WTC11 (cell line): ENCODE measurements around the gene PTK6. TPM values are rescaled to one million over a fixed set of nuclear protein-coding genes. Genes with fewer than 3 reads are reported as not detected.
"Not testable (repeated sequence)": the region's sequence is repeated elsewhere in the genome, so short reads cannot be mapped to it uniquely, and the experiment has no call there.

ENCODE experiments used
- ATAC-seq: fragments of 200-7000 bp; cut with Tn5 transposase; 2 replicates; pipeline ENCODE4 v1.10.0; 2021; ENCODE audit warnings: mild to moderate bottlenecking, moderate library complexity
- CTCF ChIA-PET: fragments of 300-600 bp; sonication (Branson Sonifier 250); formaldehyde crosslinking; loops from one replicate; lab custom pipeline; 2021; ENCODE audit warnings: antibody characterized with exemption; lab: Charles Lee
- POLR2A ChIA-PET: fragments of 350-600 bp; sonication (Branson Sonifier 250); formaldehyde crosslinking; loops from one replicate; lab custom pipeline; 2021; ENCODE audit warnings: antibody characterized with exemption; lab: Charles Lee
- DNase-seq: peaks from one replicate; pipeline ENCODE4 v3.0.0; 2021; ENCODE audit warnings: low spot score
- H3K27ac Mint-ChIP-seq: 2 replicates; pipeline ENCODE4 v1.8.0; 2021; ENCODE audit warnings: mixed read lengths
- H3K27me3 Mint-ChIP-seq: 2 replicates; pipeline ENCODE4 v1.8.0; 2021; ENCODE audit warnings: low read depth, mild to moderate bottlenecking, moderate library complexity, mixed read lengths
- H3K36me3 Mint-ChIP-seq: 2 replicates; pipeline ENCODE4 v1.8.0; 2021; ENCODE audit warnings: mixed read lengths
- H3K4me1 Mint-ChIP-seq: 2 replicates; pipeline ENCODE4 v1.8.0; 2022; ENCODE audit warnings: mixed read lengths
- H3K4me3 Mint-ChIP-seq: 2 replicates; pipeline ENCODE4 v1.8.0; 2021; ENCODE audit warnings: mild to moderate bottlenecking, moderate library complexity, mixed read lengths
- H3K9me3 Mint-ChIP-seq: 2 replicates; pipeline ENCODE4 v1.8.0; 2021; ENCODE audit warnings: mixed read lengths
- GTF2I ChIP-seq: fragments of 250-450 bp; sonication (Bioruptor Pico); conservative IDR thresholded peaks from 2 replicates; pipeline ENCODE4 v1.4.0; 2021; ENCODE audit warnings: mild to moderate bottlenecking
- JAZF1 ChIP-seq: fragments of 250-450 bp; sonication (Bioruptor Pico); IDR thresholded peaks from 2 replicates; pipeline ENCODE4 v1.9.0; 2021; ENCODE audit warnings: moderate library complexity, mild to moderate bottlenecking, inconsistent platforms
- RORB ChIP-seq: fragments of 250-450 bp; sonication (Bioruptor Pico); IDR thresholded peaks from 2 replicates; pipeline ENCODE4 v1.9.0; 2021; ENCODE audit warnings: mild to moderate bottlenecking
- TEAD1 ChIP-seq: sonication (generic); formaldehyde crosslinking; IDR thresholded peaks from 2 replicates; pipeline ENCODE4 v1.8.0; 2022; ENCODE audit warnings: mild to moderate bottlenecking, missing genetic modification reagents
- ZNF396 ChIP-seq: fragments of 250-450 bp; sonication (Bioruptor Pico); IDR thresholded peaks from 2 replicates; pipeline ENCODE4 v1.8.0; 2021; ENCODE audit warnings: mild to moderate bottlenecking, moderate library complexity, borderline replicate concordance
- ZNF423 ChIP-seq: fragments of 250-450 bp; sonication (Bioruptor Pico); IDR thresholded peaks from 2 replicates; pipeline ENCODE4 v2.1.2; 2022; ENCODE audit warnings: mild to moderate bottlenecking, moderate library complexity
- total RNA-seq: library from RNA; stranded (reverse); gene quantifications from 3 replicates; pipeline ENCODE4 v1.2.3, GENCODE V29; 2021
- TF ChIP-seq, protein P1 (sequence below): fragments of 250-450 bp; sonication (Bioruptor Pico); IDR thresholded peaks from 2 replicates; pipeline ENCODE4 v1.9.0; 2021; ENCODE audit warnings: mild to moderate bottlenecking
- TF ChIP-seq, protein P2 (sequence below): sonication (generic); formaldehyde crosslinking; IDR thresholded peaks from 2 replicates; pipeline ENCODE4 v1.8.1; 2022; ENCODE audit warnings: missing genetic modification reagents, borderline replicate concordance
- TF ChIP-seq, protein P3 (sequence below): sonication (generic); formaldehyde crosslinking; conservative IDR thresholded peaks from 2 replicates; pipeline ENCODE4 v1.8.1; 2022; ENCODE audit warnings: mild to moderate bottlenecking, missing genetic modification reagents
- TF ChIP-seq, protein P4 (sequence below): fragments of 250-450 bp; sonication (Bioruptor Pico); IDR thresholded peaks from 2 replicates; pipeline ENCODE4 v2.1.2; 2022; ENCODE audit warnings: mild to moderate bottlenecking, moderate library complexity
- TF ChIP-seq, protein P5 (sequence below): sonication (generic); formaldehyde crosslinking; IDR thresholded peaks from 2 replicates; pipeline ENCODE4 v1.8.1; 2023; ENCODE audit warnings: mild to moderate bottlenecking, missing genetic modification reagents, borderline replicate concordance

Gene PTK6
- total RNA-seq, 1 experiment from 2014 or later = 0.22 TPM

DNA sequence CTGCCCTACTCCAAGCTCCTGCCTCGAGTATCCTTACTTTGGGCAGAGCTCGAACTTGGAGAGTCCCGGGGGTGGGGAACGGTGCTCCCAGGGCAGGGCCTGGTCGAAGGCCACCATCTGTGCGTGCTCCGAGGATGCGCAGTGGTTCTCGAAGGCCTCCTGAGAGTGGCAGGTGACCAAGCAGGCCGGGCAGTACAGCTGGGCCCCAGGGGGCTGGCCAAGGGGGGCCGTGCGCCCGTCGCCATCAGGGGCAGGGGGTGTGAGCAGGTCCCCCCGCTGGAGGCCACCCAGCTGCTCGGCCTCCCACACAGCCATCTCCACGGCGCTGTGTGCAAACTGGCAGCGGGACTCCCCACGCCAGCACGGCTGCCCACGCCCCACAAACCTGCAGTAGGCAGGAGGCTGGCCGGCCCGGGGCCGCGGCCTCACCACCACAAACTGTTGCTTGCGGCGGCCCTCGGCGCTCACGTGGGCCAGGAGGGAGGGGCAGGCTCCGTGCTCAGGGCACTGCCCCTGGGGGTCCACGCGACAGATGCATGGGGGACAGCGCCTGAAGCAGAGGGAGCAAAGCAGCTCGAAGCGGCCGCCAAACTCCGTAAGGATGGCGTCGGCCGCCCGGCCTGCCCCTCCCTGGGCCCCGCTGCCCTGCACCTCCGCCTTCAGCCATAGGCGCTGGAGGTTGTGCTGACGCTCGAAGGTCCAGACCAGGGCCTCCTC lies 35.1 kb upstream of the PTK6 start (continued):
- TF ChIP-seq, protein P1, sequence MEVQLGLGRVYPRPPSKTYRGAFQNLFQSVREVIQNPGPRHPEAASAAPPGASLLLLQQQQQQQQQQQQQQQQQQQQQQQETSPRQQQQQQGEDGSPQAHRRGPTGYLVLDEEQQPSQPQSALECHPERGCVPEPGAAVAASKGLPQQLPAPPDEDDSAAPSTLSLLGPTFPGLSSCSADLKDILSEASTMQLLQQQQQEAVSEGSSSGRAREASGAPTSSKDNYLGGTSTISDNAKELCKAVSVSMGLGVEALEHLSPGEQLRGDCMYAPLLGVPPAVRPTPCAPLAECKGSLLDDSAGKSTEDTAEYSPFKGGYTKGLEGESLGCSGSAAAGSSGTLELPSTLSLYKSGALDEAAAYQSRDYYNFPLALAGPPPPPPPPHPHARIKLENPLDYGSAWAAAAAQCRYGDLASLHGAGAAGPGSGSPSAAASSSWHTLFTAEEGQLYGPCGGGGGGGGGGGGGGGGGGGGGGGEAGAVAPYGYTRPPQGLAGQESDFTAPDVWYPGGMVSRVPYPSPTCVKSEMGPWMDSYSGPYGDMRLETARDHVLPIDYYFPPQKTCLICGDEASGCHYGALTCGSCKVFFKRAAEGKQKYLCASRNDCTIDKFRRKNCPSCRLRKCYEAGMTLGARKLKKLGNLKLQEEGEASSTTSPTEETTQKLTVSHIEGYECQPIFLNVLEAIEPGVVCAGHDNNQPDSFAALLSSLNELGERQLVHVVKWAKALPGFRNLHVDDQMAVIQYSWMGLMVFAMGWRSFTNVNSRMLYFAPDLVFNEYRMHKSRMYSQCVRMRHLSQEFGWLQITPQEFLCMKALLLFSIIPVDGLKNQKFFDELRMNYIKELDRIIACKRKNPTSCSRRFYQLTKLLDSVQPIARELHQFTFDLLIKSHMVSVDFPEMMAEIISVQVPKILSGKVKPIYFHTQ = no peak
- TF ChIP-seq, protein P2, sequence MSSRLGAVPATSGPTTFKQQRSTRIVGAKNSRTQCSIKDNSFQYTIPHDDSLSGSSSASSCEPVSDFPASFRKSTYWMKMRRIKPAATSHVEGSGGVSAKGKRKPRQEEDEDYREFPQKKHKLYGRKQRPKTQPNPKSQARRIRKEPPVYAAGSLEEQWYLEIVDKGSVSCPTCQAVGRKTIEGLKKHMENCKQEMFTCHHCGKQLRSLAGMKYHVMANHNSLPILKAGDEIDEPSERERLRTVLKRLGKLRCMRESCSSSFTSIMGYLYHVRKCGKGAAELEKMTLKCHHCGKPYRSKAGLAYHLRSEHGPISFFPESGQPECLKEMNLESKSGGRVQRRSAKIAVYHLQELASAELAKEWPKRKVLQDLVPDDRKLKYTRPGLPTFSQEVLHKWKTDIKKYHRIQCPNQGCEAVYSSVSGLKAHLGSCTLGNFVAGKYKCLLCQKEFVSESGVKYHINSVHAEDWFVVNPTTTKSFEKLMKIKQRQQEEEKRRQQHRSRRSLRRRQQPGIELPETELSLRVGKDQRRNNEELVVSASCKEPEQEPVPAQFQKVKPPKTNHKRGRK (CRISPR knock-in tag) = no peak

DNA sequence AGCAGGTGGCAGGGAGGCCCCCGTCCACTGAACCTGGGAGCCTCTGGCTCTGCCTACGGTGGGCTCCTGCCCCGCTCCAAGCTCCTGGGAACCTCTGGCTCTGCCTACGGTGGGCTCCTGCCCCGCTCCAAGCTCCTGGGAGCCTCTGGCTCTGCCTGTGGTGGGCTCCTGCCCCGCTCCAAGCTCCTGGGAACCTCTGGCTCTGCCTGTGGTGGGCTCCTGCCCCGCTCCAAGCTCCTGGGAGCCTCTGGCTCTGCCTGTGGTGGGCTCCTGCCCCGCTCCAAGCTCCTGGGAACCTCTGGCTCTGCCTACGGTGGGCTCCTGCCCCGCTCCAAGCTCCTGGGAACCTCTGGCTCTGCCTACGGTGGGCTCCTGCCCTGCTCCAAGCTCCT lies 33.9 kb upstream of the PTK6 start:
- H3K9me3 Mint-ChIP-seq, H3K36me3 Mint-ChIP-seq, H3K27ac Mint-ChIP-seq, H3K4me1 Mint-ChIP-seq, DNase-seq, ATAC-seq, H3K27me3 Mint-ChIP-seq, H3K4me3 Mint-ChIP-seq: not testable (repeated sequence)
- ChIA-PET CTCF (interaction anchor here (0.7 to 1.2 kb wide), 2 partner anchors 16 to 204 kb away, joined by 3 read pairs; no protein-coding TSS in a partner anchor), POLR2A (interaction anchor here (0.7 kb wide), 1 partner anchor 112 kb away, joined by 3 read pairs; no protein-coding TSS in a partner anchor)

DNA sequence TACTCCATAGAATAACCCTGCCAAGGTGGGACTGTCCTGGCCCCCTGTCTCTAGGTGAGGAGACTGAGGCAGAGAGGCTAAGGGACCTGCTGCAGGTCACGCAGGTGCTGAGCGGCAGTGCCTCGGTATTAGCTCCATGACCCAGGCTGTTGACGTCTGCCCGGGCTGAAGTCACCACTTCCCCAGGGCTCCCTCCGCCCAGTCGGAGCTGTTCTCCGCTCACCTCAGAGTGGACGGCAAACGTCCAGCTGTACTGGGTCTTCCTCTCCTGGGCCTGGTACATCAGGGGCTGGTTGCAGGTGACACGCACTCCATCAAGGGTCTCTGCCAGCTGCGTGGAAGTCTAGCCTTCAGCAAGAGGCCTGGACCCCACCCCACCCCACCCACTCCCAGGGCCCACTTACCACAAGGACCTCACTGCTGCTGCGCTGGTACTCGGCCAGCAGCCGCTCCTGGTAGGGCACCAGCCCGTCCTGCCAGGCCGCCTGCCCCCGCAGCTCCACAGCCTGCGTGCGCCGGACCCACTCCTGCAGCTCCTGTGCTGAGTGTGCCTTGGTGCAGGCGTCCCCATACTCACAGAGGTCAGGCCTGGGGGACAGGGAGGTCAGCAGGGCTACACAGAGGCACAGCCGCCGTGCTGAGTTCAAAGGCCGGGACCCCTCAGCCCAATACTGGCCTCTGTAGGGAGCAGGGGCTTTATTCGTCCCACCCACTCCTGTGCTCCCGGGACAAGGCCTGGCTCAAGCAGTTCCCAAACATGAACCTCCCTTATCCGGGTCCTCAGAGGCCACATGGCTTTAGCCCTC lies 33.3 kb upstream of the PTK6 start:
- Mint-ChIP-seq H3K36me3 (no peaks in the 10 kb centered on the region), H3K9me3 (no peaks in the 10 kb centered on the region), H3K27ac (no peak overlapping the region), H3K4me1 (no peaks in the 10 kb centered on the region), H3K4me3 (no peak overlapping the region)
- ChIA-PET POLR2A (no interaction called here), CTCF (interaction anchor here (1.2 to 1.8 kb wide), 2 partner anchors 32 to 205 kb away, joined by 3 to 5 read pairs; no protein-coding TSS in a partner anchor)
- ATAC-seq (no peak), DNase-seq (no peak)
- TF ChIP-seq ZNF423 (CRISPR knock-in tag) = no peak
- no peak for TF ChIP-seq RORB
- TF ChIP-seq ZNF396 (CRISPR knock-in tag) = no peak
- TF ChIP-seq, protein P3, sequence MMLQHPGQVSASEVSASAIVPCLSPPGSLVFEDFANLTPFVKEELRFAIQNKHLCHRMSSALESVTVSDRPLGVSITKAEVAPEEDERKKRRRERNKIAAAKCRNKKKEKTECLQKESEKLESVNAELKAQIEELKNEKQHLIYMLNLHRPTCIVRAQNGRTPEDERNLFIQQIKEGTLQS (CRISPR knock-in tag) = no peak
- TF ChIP-seq, protein P4, sequence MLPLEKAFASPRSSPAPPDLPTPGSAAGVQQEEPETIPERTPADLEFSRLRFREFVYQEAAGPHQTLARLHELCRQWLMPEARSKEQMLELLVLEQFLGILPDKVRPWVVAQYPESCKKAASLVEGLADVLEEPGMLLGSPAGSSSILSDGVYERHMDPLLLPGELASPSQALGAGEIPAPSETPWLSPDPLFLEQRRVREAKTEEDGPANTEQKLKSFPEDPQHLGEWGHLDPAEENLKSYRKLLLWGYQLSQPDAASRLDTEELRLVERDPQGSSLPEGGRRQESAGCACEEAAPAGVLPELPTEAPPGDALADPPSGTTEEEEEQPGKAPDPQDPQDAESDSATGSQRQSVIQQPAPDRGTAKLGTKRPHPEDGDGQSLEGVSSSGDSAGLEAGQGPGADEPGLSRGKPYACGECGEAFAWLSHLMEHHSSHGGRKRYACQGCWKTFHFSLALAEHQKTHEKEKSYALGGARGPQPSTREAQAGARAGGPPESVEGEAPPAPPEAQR = no peak
- TF ChIP-seq, all 79 proteins: peak for 0
- no peaks in the 10 kb centered on the region for H3K27me3 Mint-ChIP-seq

DNA sequence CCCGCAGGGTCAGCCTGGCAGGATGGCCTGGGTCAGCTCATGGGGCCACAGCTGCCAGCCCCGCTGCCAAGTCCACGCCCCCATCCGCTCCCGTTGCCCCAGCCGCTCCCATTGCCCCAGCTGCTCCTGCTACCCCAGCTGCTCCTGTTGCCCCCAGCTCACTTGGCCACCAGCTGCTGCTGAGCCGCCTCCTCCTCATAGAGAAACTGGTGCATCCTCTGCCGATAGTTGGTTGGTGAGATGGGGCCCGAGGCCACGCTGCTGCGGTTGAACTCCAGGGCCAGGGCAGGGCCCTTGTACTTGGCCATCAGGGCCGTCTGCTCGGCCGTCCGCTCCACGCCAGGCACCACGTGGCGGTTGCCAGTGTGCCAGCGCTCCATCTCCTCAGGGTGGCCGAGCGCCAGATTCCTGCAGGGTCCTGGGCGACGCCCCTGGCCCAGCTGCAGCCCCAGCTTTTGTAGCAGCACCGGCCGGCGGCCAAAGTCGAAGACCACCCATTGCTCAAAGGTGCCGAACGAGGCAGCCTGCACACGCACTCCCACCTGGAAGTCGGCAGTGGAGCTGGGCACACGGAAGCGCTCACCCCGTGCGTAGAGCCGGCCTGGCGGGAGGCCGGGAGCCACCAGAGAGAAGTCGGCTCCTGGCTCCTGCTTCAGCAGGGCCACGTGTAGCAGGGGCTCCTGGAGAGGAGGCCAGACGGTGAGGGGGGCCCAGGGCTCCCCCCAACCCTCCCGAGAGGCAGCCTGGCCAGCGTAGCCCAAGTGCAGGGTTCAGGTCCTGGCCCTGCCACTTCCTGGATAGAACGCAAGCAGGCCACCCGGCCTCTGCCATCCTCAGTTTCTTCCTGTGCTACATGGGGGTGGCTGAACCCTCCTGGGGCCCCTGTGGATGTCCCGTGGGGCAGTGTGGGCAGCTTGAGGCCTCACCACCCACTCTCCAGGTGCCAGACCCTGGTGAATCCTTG lies 32.1 kb upstream of the PTK6 start:
- no peak overlapping the region for H3K4me3 Mint-ChIP-seq
- POLR2A ChIA-PET = no interaction called here
- no peaks in the 10 kb centered on the region for H3K27me3 Mint-ChIP-seq
- TF ChIP-seq JAZF1 (CRISPR knock-in tag) (no peak), TEAD1 (no peak), GTF2I (no peak)
- TF ChIP-seq, protein P5, sequence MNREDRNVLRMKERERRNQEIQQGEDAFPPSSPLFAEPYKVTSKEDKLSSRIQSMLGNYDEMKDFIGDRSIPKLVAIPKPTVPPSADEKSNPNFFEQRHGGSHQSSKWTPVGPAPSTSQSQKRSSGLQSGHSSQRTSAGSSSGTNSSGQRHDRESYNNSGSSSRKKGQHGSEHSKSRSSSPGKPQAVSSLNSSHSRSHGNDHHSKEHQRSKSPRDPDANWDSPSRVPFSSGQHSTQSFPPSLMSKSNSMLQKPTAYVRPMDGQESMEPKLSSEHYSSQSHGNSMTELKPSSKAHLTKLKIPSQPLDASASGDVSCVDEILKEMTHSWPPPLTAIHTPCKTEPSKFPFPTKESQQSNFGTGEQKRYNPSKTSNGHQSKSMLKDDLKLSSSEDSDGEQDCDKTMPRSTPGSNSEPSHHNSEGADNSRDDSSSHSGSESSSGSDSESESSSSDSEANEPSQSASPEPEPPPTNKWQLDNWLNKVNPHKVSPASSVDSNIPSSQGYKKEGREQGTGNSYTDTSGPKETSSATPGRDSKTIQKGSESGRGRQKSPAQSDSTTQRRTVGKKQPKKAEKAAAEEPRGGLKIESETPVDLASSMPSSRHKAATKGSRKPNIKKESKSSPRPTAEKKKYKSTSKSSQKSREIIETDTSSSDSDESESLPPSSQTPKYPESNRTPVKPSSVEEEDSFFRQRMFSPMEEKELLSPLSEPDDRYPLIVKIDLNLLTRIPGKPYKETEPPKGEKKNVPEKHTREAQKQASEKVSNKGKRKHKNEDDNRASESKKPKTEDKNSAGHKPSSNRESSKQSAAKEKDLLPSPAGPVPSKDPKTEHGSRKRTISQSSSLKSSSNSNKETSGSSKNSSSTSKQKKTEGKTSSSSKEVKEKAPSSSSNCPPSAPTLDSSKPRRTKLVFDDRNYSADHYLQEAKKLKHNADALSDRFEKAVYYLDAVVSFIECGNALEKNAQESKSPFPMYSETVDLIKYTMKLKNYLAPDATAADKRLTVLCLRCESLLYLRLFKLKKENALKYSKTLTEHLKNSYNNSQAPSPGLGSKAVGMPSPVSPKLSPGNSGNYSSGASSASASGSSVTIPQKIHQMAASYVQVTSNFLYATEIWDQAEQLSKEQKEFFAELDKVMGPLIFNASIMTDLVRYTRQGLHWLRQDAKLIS (CRISPR knock-in tag) = no peak
- no peak for DNase-seq
- H3K27ac Mint-ChIP-seq = no peak overlapping the region
- CTCF ChIA-PET = interaction anchor here (0.9 to 1.8 kb wide), 4 partner anchors 12 to 206 kb away, joined by 3 to 5 read pairs (median 3); no protein-coding TSS in a partner anchor
- H3K9me3 Mint-ChIP-seq = no peaks in the 10 kb centered on the region
- no peaks in the 10 kb centered on the region for H3K4me1 Mint-ChIP-seq
- no peaks in the 10 kb centered on the region for H3K36me3 Mint-ChIP-seq
- ATAC-seq = no peak
